Fibroblast of villous mesenchyme (primary cell): ENCODE data around the gene TMEM44. TPM values are rescaled to one million over a fixed set of nuclear protein-coding genes. Genes with fewer than 3 reads are reported as not detected.
"Not testable (repeated sequence)": the region's sequence is repeated elsewhere in the genome, so short reads cannot be mapped to it uniquely, and the experiment has no call there.

ENCODE experiments used
- DNase-seq: peaks from one replicate; pipeline ENCODE4 v3.0.0-alpha.2; 2010; ENCODE audit warnings: low read depth
- H3K4me3 ChIP-seq: 2 replicates; pipeline ENCODE4 v1.5.1; 2011; ENCODE audit warnings: low read depth, mild to moderate bottlenecking, low read length
- total RNA-seq: library from RNA; depleted of rRNA; stranded (reverse); fragments of >200 nt; gene quantifications from 2 replicates; pipeline ENCODE4 v1.2.3, GENCODE V29; 2012
- TF ChIP-seq, protein P1 (sequence below): IDR thresholded peaks from 2 replicates; pipeline ENCODE4 v1.5.1; 2012; ENCODE audit warnings: low read depth, mild to moderate bottlenecking, low read length; ENCODE audit not compliant: insufficient read depth

Gene TMEM44
- total RNA-seq, 1 donor: 11.7 TPM

- no peak overlapping the region for H3K4me3 ChIP-seq
- TF ChIP-seq, protein P1, sequence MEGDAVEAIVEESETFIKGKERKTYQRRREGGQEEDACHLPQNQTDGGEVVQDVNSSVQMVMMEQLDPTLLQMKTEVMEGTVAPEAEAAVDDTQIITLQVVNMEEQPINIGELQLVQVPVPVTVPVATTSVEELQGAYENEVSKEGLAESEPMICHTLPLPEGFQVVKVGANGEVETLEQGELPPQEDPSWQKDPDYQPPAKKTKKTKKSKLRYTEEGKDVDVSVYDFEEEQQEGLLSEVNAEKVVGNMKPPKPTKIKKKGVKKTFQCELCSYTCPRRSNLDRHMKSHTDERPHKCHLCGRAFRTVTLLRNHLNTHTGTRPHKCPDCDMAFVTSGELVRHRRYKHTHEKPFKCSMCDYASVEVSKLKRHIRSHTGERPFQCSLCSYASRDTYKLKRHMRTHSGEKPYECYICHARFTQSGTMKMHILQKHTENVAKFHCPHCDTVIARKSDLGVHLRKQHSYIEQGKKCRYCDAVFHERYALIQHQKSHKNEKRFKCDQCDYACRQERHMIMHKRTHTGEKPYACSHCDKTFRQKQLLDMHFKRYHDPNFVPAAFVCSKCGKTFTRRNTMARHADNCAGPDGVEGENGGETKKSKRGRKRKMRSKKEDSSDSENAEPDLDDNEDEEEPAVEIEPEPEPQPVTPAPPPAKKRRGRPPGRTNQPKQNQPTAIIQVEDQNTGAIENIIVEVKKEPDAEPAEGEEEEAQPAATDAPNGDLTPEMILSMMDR: no peak
- peak; percentile 57 for DNase-seq
Measured at GRCh38 chr3:194548346-194549321, 84.6 kb downstream of the TMEM44 start.

- no peak for DNase-seq
- TF ChIP-seq, protein P1: no peak
- no peak overlapping the region for H3K4me3 ChIP-seq
Measured at GRCh38 chr3:194547042-194547441, 86.2 kb downstream of the TMEM44 start.

- not testable (repeated sequence) for H3K4me3 ChIP-seq, DNase-seq
Measured at GRCh38 chr3:194545538-194545937, 87.7 kb downstream of the TMEM44 start.

DNA sequence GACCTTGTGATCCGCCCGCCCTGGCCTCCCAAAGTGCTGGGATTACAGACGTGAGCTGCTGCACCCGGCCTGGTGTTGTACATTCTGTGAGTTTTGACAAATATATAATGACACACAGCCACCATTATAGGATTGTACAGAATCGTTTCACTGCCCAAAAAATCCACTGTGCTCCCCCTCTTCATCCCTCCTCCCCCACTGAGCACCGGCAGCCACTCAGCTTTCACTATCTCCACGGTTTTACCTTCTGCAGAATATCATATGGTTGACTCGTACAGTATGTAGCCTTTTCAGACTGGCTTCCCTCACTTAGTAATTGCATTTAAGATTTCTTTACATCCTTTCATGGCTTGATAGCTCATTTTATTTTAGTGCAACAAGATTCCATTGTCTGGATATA lies 89.7 kb downstream of the TMEM44 start:
- H3K4me3 ChIP-seq: no peak overlapping the region
- no peak for DNase-seq
- TF ChIP-seq, protein P1: no peak

DNA sequence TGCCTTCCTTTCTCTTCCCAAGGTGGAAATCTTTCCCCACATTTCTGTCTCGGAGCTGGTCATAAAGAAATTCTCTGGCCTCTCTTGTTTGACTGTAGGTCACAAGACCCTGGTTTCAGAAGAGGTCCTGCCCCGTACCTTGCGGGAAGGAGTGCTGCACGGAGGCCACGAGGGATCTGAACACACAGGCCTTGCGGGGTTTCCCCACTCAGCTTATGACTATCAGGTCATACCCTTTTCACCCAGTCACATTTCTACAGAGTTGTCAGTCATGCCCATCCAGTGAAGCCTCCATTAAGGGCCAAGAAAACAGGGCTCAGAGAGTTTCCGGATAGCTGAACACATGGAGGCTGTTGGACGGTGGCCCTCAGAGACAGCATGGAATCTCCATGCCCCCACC lies 91.7 kb downstream of the TMEM44 start:
- H3K4me3 ChIP-seq: no peak overlapping the region
- DNase-seq: no peak
- TF ChIP-seq, protein P1: no peak

GRCh38 chr3:194540274-194540905 lies 92.8 kb downstream of the TMEM44 start:
- DNase-seq: no peak
- H3K4me3 ChIP-seq: no peak overlapping the region
- TF ChIP-seq, protein P1: no peak

DNA sequence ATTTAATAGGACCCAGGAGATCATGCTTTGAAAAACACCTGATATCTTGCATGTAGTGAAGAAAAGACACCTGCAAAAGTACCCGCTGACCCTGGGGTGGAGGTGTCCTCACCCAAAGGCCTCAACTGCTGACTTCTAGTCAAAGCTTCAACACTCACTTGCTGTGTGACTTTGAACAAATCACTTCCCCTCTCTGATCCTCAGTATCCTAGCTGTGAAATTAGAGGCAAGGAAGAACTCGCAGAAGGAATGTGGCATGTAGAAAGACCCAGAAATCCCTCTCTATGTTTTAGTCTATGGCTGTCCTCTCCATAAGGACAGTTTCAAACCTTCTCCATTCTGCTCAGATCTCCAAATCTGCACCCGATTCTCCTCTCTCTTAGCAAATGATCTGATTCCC lies 93.7 kb downstream of the TMEM44 start:
- TF ChIP-seq, protein P1: no peak
- H3K4me3 ChIP-seq: no peak overlapping the region
- no peak for DNase-seq
